DOHH2 (cell line): ENCODE measurements around the gene SCAPER.

ENCODE experiments used
- H3F3A ChIP-seq: fragments of 200-600 bp; sonication (generic), shearing (Covaris generic); 2 replicates; pipeline ENCODE4 v1.6.0; 2016; ENCODE audit warnings: antibody characterized with exemption, mild to moderate bottlenecking; ENCODE audit not compliant: control insufficient read depth, insufficient read depth
- H3K27ac ChIP-seq: fragments of 200-600 bp; sonication (generic); 2 replicates; pipeline ENCODE4 v1.5.1; 2014; ENCODE audit warnings: low read depth, mild to moderate bottlenecking, low read length, moderate library complexity
- H3K27me3 ChIP-seq: fragments of 200-600 bp; sonication (generic); 2 replicates; pipeline ENCODE4 v1.6.1; 2014; ENCODE audit warnings: mild to moderate bottlenecking, low read length, mixed read lengths; ENCODE audit not compliant: control insufficient read depth
- H3K36me3 ChIP-seq: fragments of 200-600 bp; sonication (generic); 2 replicates; pipeline ENCODE4 v1.6.1; 2014; ENCODE audit warnings: mild to moderate bottlenecking, low read length, moderate library complexity, mixed read lengths; ENCODE audit not compliant: control insufficient read depth
- H3K4me1 ChIP-seq: fragments of 200-600 bp; sonication (generic); 2 replicates; pipeline ENCODE4 v1.6.1; 2014; ENCODE audit warnings: mild to moderate bottlenecking, low read length, mixed read lengths; ENCODE audit not compliant: control insufficient read depth
- H3K4me2 ChIP-seq: fragments of 200-600 bp; sonication (generic); 2 replicates; pipeline ENCODE4 v1.6.0; 2014; ENCODE audit warnings: mild to moderate bottlenecking, low read length, moderate library complexity
- H3K4me3 ChIP-seq: fragments of 200-600 bp; sonication (generic); 2 replicates; pipeline ENCODE4 v1.5.1; 2014; ENCODE audit warnings: mild to moderate bottlenecking, low read length, mixed read lengths
- H3K79me2 ChIP-seq: fragments of 200-600 bp; sonication (generic); 2 replicates; pipeline ENCODE4 v1.6.1; 2014; ENCODE audit warnings: mild to moderate bottlenecking, low read length, mixed read lengths; ENCODE audit not compliant: control insufficient read depth
- H3K9me2 ChIP-seq: fragments of 200-600 bp; sonication (generic); replicated peaks from 2 replicates; pipeline ENCODE4 v1.6.1; 2014; ENCODE audit warnings: mild to moderate bottlenecking, low read length, mixed read lengths; ENCODE audit not compliant: control insufficient read depth
- H3K9me3 ChIP-seq: fragments of 200-600 bp; sonication (generic); 2 replicates; pipeline ENCODE4 v1.6.1; 2014; ENCODE audit warnings: antibody characterized with exemption, low read length, mixed read lengths; ENCODE audit not compliant: control insufficient read depth, insufficient read depth
- H4K20me1 ChIP-seq: fragments of 200-600 bp; sonication (generic); 2 replicates; pipeline ENCODE4 v1.6.0; 2014; ENCODE audit warnings: low read depth, mild to moderate bottlenecking, antibody characterized with exemption, low read length, moderate library complexity; ENCODE audit not compliant: control insufficient read depth, insufficient read depth
- EZH2phosphoT487 ChIP-seq: fragments of 200-600 bp; sonication (generic); IDR thresholded peaks from 2 replicates; pipeline ENCODE4 v1.6.1; 2017; ENCODE audit warnings: borderline replicate concordance, mild to moderate bottlenecking, antibody characterized with exemption, low read length, moderate library complexity, mixed read lengths
- TF ChIP-seq, protein P1 (sequence below): fragments of 200-600 bp; sonication (generic); IDR thresholded peaks from one replicate; pipeline ENCODE4 v1.5.1; 2014; ENCODE audit warnings: antibody characterized with exemption, mild to moderate bottlenecking, low read depth, low read length; ENCODE audit not compliant: poor library complexity, severe bottlenecking

Gene SCAPER

DNA sequence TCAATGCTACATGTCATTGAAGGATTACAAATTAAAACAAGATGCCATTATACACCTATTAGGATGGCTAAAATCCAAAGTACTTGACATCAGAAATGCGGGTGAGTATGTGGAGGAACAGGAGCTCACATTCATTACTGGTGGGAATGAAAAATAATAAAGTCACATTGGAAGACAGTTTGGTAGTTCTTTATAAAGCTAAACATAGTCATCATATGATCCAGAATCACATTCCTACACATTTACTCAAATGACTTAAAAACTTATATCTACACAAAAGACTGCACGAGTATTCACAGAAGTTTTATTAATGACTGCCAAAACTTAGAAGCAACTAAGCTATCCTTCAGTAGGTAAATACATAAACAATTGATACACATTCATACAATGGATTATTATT is 421.4 kb downstream of the SCAPER start:
- Histone ChIP-seq H3K27me3 (no peaks in the 10 kb centered on the region), H4K20me1 (no peaks in the 10 kb centered on the region), H3K9me2 (no peaks in the 10 kb centered on the region), H3K9me3 (no peaks in the 10 kb centered on the region), H3F3A (no peaks in the 10 kb centered on the region), H3K27ac (no peak overlapping the region), H3K4me1 (no peaks in the 10 kb centered on the region), H3K79me2 (no peaks in the 10 kb centered on the region), H3K4me2 (no peak overlapping the region), H3K36me3 (no peaks in the 10 kb centered on the region), H3K4me3 (no peak overlapping the region)
- no peak for TF ChIP-seq EZH2phosphoT487
- TF ChIP-seq, protein P1, sequence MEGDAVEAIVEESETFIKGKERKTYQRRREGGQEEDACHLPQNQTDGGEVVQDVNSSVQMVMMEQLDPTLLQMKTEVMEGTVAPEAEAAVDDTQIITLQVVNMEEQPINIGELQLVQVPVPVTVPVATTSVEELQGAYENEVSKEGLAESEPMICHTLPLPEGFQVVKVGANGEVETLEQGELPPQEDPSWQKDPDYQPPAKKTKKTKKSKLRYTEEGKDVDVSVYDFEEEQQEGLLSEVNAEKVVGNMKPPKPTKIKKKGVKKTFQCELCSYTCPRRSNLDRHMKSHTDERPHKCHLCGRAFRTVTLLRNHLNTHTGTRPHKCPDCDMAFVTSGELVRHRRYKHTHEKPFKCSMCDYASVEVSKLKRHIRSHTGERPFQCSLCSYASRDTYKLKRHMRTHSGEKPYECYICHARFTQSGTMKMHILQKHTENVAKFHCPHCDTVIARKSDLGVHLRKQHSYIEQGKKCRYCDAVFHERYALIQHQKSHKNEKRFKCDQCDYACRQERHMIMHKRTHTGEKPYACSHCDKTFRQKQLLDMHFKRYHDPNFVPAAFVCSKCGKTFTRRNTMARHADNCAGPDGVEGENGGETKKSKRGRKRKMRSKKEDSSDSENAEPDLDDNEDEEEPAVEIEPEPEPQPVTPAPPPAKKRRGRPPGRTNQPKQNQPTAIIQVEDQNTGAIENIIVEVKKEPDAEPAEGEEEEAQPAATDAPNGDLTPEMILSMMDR, result no peak

GRCh38 chr15:76483018-76483417 is 422.1 kb downstream of the SCAPER start:
- Histone ChIP-seq H3K27me3 (no peaks in the 10 kb centered on the region), H3K9me2 (no peaks in the 10 kb centered on the region), H3F3A (no peaks in the 10 kb centered on the region), H4K20me1 (no peaks in the 10 kb centered on the region), H3K9me3 (no peaks in the 10 kb centered on the region), H3K4me2 (no peak overlapping the region), H3K36me3 (no peaks in the 10 kb centered on the region), H3K4me3 (no peak overlapping the region), H3K79me2 (no peaks in the 10 kb centered on the region), H3K27ac (no peak overlapping the region), H3K4me1 (no peaks in the 10 kb centered on the region)
- TF ChIP-seq, protein P1, result no peak
- TF ChIP-seq EZH2phosphoT487, result no peak

- H3K4me3 ChIP-seq, result no peak overlapping the region
- no peak for TF ChIP-seq EZH2phosphoT487
- TF ChIP-seq, protein P1, result no peak
- no peaks in the 10 kb centered on the region for H3K36me3 ChIP-seq
Observed at GRCh38 chr15:76480267-76480666, 424.9 kb downstream of the SCAPER start.

DNA sequence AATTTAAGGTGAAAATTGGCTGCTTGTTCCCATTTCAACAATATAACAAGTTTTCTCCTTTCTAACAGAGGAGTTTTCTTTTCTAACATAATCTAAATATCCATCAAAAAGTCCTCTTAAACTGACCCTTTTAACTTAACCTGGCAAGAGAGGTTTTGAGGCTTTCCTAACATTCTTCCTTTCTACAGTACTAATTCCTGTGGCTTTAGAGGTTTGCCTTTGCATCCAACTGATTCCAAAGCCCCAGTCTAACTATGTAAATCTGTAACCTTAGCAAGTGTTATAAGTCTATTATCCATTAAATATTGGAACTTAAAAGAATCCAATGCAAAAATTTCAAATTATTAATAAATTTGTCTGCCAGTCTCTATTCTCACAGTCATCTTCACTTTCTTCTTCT is 434.4 kb downstream of the SCAPER start:
- TF ChIP-seq EZH2phosphoT487, result no peak
- TF ChIP-seq, protein P1, result no peak
- no peaks in the 10 kb centered on the region for H3K27me3 ChIP-seq
- no peaks in the 10 kb centered on the region for H3K36me3 ChIP-seq
- no peaks in the 10 kb centered on the region for H3K9me3 ChIP-seq
- H3K4me2 ChIP-seq, result no peak overlapping the region
- no peak overlapping the region for H3K27ac ChIP-seq
- no peaks in the 10 kb centered on the region for H3K79me2 ChIP-seq
- no peaks in the 10 kb centered on the region for H3F3A ChIP-seq
- no peaks in the 10 kb centered on the region for H4K20me1 ChIP-seq
- H3K9me2 ChIP-seq, result no peaks in the 10 kb centered on the region; the same call in 1 of the 2 replicates
- H3K4me1 ChIP-seq, result no peaks in the 10 kb centered on the region
- H3K4me3 ChIP-seq, result no peak overlapping the region

More at GRCh38 chr15:76480267-76480666, 424.9 kb downstream of the SCAPER start:
- H3K4me1 ChIP-seq, result no peaks in the 10 kb centered on the region
- H3F3A ChIP-seq, result no peaks in the 10 kb centered on the region
- no peaks in the 10 kb centered on the region for H3K9me3 ChIP-seq
- H3K4me2 ChIP-seq, result no peak overlapping the region
- H3K79me2 ChIP-seq, result no peaks in the 10 kb centered on the region
- no peak overlapping the region for H3K27ac ChIP-seq
- no peaks in the 10 kb centered on the region for H3K9me2 ChIP-seq
- H4K20me1 ChIP-seq, result no peaks in the 10 kb centered on the region
- no peaks in the 10 kb centered on the region for H3K27me3 ChIP-seq
